HFFc6 (cell line): ENCODE data around the gene METTL23. TPM values are rescaled to one million over a fixed set of nuclear protein-coding genes. Genes with fewer than 3 reads are reported as not detected.
"Not testable (repeated sequence)": the region's sequence is repeated elsewhere in the genome, so short reads cannot be mapped to it uniquely, and the experiment has no call there.

Experiments used
- DNase-seq: peaks from one replicate; pipeline ENCODE4 v3.0.0-alpha.2; 2018
- H3K27ac Mint-ChIP-seq: 2 replicates; pipeline ENCODE4 v1.8.0; 2020; ENCODE audit warnings: mild to moderate bottlenecking, mixed read lengths
- H3K27me3 Mint-ChIP-seq: 2 replicates; pipeline ENCODE4 v1.8.0; 2021; ENCODE audit warnings: mild to moderate bottlenecking, moderate library complexity, mixed read lengths; ENCODE audit not compliant: insufficient read depth
- H3K36me3 Mint-ChIP-seq: 2 replicates; pipeline ENCODE4 v1.8.0; 2021; ENCODE audit warnings: low read depth, mixed read lengths
- H3K4me1 Mint-ChIP-seq: 2 replicates; pipeline ENCODE4 v1.8.0; 2020; ENCODE audit warnings: low read depth, mixed read lengths
- H3K4me3 Mint-ChIP-seq: 2 replicates; pipeline ENCODE4 v1.8.0; 2020; ENCODE audit warnings: mild to moderate bottlenecking, moderate library complexity, mixed read lengths
- H3K9me3 Mint-ChIP-seq: 2 replicates; pipeline ENCODE4 v1.8.0; 2020; ENCODE audit warnings: mild to moderate bottlenecking, mixed read lengths
- CTCF ChIP-seq: fragments of 200-600 bp; sonication (generic); IDR thresholded peaks from 2 replicates; pipeline ENCODE4 v1.5.0; 2021; ENCODE audit warnings: antibody characterized with exemption, mild to moderate bottlenecking
- total RNA-seq, 6 experiments: library from RNA; stranded (reverse); fragmentation: NEBNext Ultra II Directional; extraction: Animal tissue kit (Norgen Biotek cat#: 25700); gene quantifications; 2 replicates in 1 of 6; 3 replicates in 5 of 6; pipeline ENCODE4 v1.2.3, GENCODE V29; 2021

Gene METTL23
- total RNA-seq, 6 experiments from 2014 or later = 30.1 to 32.8 (median 31.1) TPM

GRCh38 chr17:76696763-76697701 lies 29.6 kb upstream of the METTL23 start:
- no peaks in the 10 kb centered on the region for H3K9me3 Mint-ChIP-seq
- TF ChIP-seq CTCF = no peak
- peak overlapping the region; percentile 34; the same call in 1 of the 2 replicates for H3K4me3 Mint-ChIP-seq
- H3K36me3 Mint-ChIP-seq = peaks cover 6% of the 10 kb centered on the region; the same call in 1 of the 2 replicates
- H3K27me3 Mint-ChIP-seq = peaks cover 4% of the 10 kb centered on the region
- DNase-seq = no peak
- H3K4me1 Mint-ChIP-seq = peaks cover 58% of the 10 kb centered on the region
- H3K27ac Mint-ChIP-seq = no peak overlapping the region

- Mint-ChIP-seq H3K9me3 (no peaks in the 10 kb centered on the region), H3K4me1 (peaks cover 60% of the 10 kb centered on the region), H3K4me3 (peak overlapping the region; percentile 34; the same call in 1 of the 2 replicates), H3K27ac (no peak overlapping the region), H3K27me3 (peaks cover 4% of the 10 kb centered on the region), H3K36me3 (peaks cover 6% of the 10 kb centered on the region; the same call in 1 of the 2 replicates)
- no peak for DNase-seq
- TF ChIP-seq CTCF = no peak
These were observed 28.8 kb upstream of the METTL23 start for GRCh38 chr17:76697702-76698465.

GRCh38 chr17:76698466-76698977 lies 28.1 kb upstream of the METTL23 start:
- H3K36me3 Mint-ChIP-seq, H3K9me3 Mint-ChIP-seq, H3K27me3 Mint-ChIP-seq, DNase-seq: not testable (repeated sequence)
- H3K4me3 Mint-ChIP-seq = 0 out of 2 replicates have a peak overlapping the region, but pooled peaks have one; percentile 30
- peaks cover 60% of the 10 kb centered on the region for H3K4me1 Mint-ChIP-seq
- peak overlapping the region; percentile 33; the same call in 1 of the 2 replicates for H3K27ac Mint-ChIP-seq

GRCh38 chr17:76700270-76700616 lies 26.4 kb upstream of the METTL23 start:
- Mint-ChIP-seq H3K27ac (peak overlapping the region; percentile 89), H3K9me3 (no peaks in the 10 kb centered on the region), H3K4me3 (peak overlapping the region; percentile 76), H3K27me3 (peaks cover 4% of the 10 kb centered on the region), H3K4me1 (peaks cover 57% of the 10 kb centered on the region), H3K36me3 (peaks cover 6% of the 10 kb centered on the region; the same call in 1 of the 2 replicates)
- DNase-seq = no peak
- TF ChIP-seq CTCF = no peak

- Mint-ChIP-seq H3K36me3 (peaks cover 6% of the 10 kb centered on the region; the same call in 1 of the 2 replicates), H3K9me3 (no peaks in the 10 kb centered on the region), H3K27me3 (peaks cover 4% of the 10 kb centered on the region), H3K4me1 (peaks cover 54% of the 10 kb centered on the region), H3K27ac (peak overlapping the region; percentile 89), H3K4me3 (peak overlapping the region; percentile 76)
- no peak for TF ChIP-seq CTCF
- DNase-seq = peak; percentile 81
These were observed 25.8 kb upstream of the METTL23 start for GRCh38 chr17:76700617-76701470.
